H9 (cell line): Measurements from ENCODE around the gene TEX35. TPM values are rescaled to one million over a fixed set of nuclear protein-coding genes. Genes with fewer than 3 reads are reported as not detected.

Experiments
- DNase-seq: peaks from one replicate; pipeline ENCODE4 v3.0.0-alpha.2; 2017
- H2AFZ ChIP-seq: one replicate; pipeline ENCODE4 v1.6.1; 2013; ENCODE audit warnings: mild to moderate bottlenecking, low read length, control low read depth, moderate library complexity
- H2AK5ac ChIP-seq: 2 replicates; pipeline ENCODE4 v1.6.1; 2013; ENCODE audit warnings: low read length, control low read depth, mixed read lengths; ENCODE audit not compliant: insufficient read length
- H2BK120ac ChIP-seq: one replicate; pipeline ENCODE4 v1.6.1; 2013; ENCODE audit warnings: low read depth, mild to moderate bottlenecking, low read length, control low read depth, inconsistent platforms; ENCODE audit not compliant: poor library complexity, severe bottlenecking
- H2BK12ac ChIP-seq: 2 replicates; pipeline ENCODE4 v1.6.1; 2013; ENCODE audit warnings: low read length, control low read depth, mixed read lengths, low read depth; ENCODE audit not compliant: insufficient read length
- H2BK15ac ChIP-seq: 2 replicates; pipeline ENCODE4 v1.6.1; 2013; ENCODE audit warnings: low read depth, low read length, control low read depth
- H2BK20ac ChIP-seq: one replicate; pipeline ENCODE4 v1.6.1; 2013; ENCODE audit warnings: low read depth, mild to moderate bottlenecking, low read length, control low read depth, inconsistent platforms; ENCODE audit not compliant: poor library complexity, severe bottlenecking
- H2BK5ac ChIP-seq: 2 replicates; pipeline ENCODE4 v1.6.1; 2013; ENCODE audit warnings: low read length, control low read depth, mixed read lengths; ENCODE audit not compliant: insufficient read length
- H3K14ac ChIP-seq: 2 replicates; pipeline ENCODE4 v1.6.1; 2013; ENCODE audit warnings: low read length, control low read depth; ENCODE audit not compliant: insufficient read depth
- H3K18ac ChIP-seq: 2 replicates; pipeline ENCODE4 v1.6.1; 2013; ENCODE audit warnings: low read depth, mild to moderate bottlenecking, mixed read lengths, low read length, control low read depth; ENCODE audit not compliant: insufficient read length
- H3K23ac ChIP-seq: 2 replicates; pipeline ENCODE4 v1.6.1; 2013; ENCODE audit warnings: low read length, control low read depth, mixed read lengths, low read depth; ENCODE audit not compliant: insufficient read length
- H3K23me2 ChIP-seq: 2 replicates; pipeline ENCODE4 v1.6.1; 2013; ENCODE audit warnings: low read depth, mild to moderate bottlenecking, mixed read lengths, low read length, control low read depth; ENCODE audit not compliant: insufficient read length, poor library complexity, severe bottlenecking
- H3K27ac ChIP-seq: 2 replicates; pipeline ENCODE4 v1.5.1; 2013; ENCODE audit warnings: low read length, control low read depth, mixed read lengths, low read depth; ENCODE audit not compliant: insufficient read length
- H3K27me3 ChIP-seq: 2 replicates; pipeline ENCODE4 v1.6.1; 2013; ENCODE audit warnings: low read length, control low read depth, inconsistent platforms; ENCODE audit not compliant: insufficient read depth
- H3K4ac ChIP-seq: 2 replicates; pipeline ENCODE4 v1.6.1; 2013; ENCODE audit warnings: low read depth, mild to moderate bottlenecking, control low read depth, inconsistent platforms, low read length, moderate library complexity
- H3K4me1 ChIP-seq: 2 replicates; pipeline ENCODE4 v1.6.1; 2013; ENCODE audit warnings: low read length, control low read depth, inconsistent platforms; ENCODE audit not compliant: insufficient read depth
- H3K4me2 ChIP-seq: 2 replicates; pipeline ENCODE4 v1.6.1; 2013; ENCODE audit warnings: low read length, control low read depth, mixed read lengths; ENCODE audit not compliant: insufficient read length, insufficient read depth
- H3K56ac ChIP-seq: 2 replicates; pipeline ENCODE4 v1.6.1; 2013; ENCODE audit warnings: low read depth, mild to moderate bottlenecking, mixed read lengths, low read length, control low read depth; ENCODE audit not compliant: insufficient read length
- H3K79me1 ChIP-seq: 2 replicates; pipeline ENCODE4 v1.6.1; 2013; ENCODE audit warnings: low read depth, mild to moderate bottlenecking, moderate library complexity, low read length, control low read depth, inconsistent platforms; ENCODE audit not compliant: insufficient read depth, poor library complexity, severe bottlenecking
- H3K79me2 ChIP-seq: 2 replicates; pipeline ENCODE4 v1.6.1; 2013; ENCODE audit warnings: low read length, control low read depth, inconsistent platforms; ENCODE audit not compliant: insufficient read depth
- H3K9ac ChIP-seq: 2 replicates; pipeline ENCODE4 v1.6.1; 2013; ENCODE audit warnings: low read length, control low read depth, mixed read lengths; ENCODE audit not compliant: insufficient read length; ENCODE audit errors: extremely low read depth
- H3K9me3 ChIP-seq: one replicate; pipeline ENCODE4 v1.6.1; 2013; ENCODE audit warnings: low read depth, low read length, inconsistent platforms; ENCODE audit not compliant: control insufficient read depth
- H3T11ph ChIP-seq: one replicate; pipeline ENCODE4 v1.6.1; 2013; ENCODE audit warnings: mild to moderate bottlenecking, low read length, control low read depth, inconsistent platforms
- H4K20me1 ChIP-seq: one replicate; pipeline ENCODE4 v1.6.1; 2013; ENCODE audit not compliant: control insufficient read depth, insufficient read length, insufficient read depth
- H4K5ac ChIP-seq: 2 replicates; pipeline ENCODE4 v1.6.1; 2013; ENCODE audit warnings: low read depth, mild to moderate bottlenecking, mixed read lengths, low read length, control low read depth; ENCODE audit not compliant: insufficient read length
- H4K8ac ChIP-seq: replicated peaks from 2 replicates; pipeline ENCODE4 v1.6.1; 2013; ENCODE audit warnings: low read length, control low read depth, mixed read lengths, low read depth; ENCODE audit not compliant: insufficient read length
- H4K91ac ChIP-seq: 2 replicates; pipeline ENCODE4 v1.6.1; 2013; ENCODE audit warnings: low read depth, mild to moderate bottlenecking, moderate library complexity, mixed read lengths, low read length, control low read depth; ENCODE audit not compliant: insufficient read length
- H3K27ac Mint-ChIP-seq, 3 experiments: 2 replicates in 2 of 3; 3 replicates in 1 of 3; pipeline ENCODE4 v1.8.0; 2020 to 2021; ENCODE audit warnings: mixed read lengths in 3 of 3, mild to moderate bottlenecking in 1 of 3, moderate library complexity in 1 of 3
- H3K27me3 Mint-ChIP-seq: 2 replicates; pipeline ENCODE4 v1.8.0; 2021; ENCODE audit warnings: low read depth, mild to moderate bottlenecking, moderate library complexity, mixed read lengths
- H3K36me3 Mint-ChIP-seq, 3 experiments: 2 replicates in 2 of 3; 3 replicates in 1 of 3; pipeline ENCODE4 v1.8.0; 2020 to 2021; ENCODE audit warnings: low read depth in 3 of 3, mixed read lengths in 3 of 3; ENCODE audit not compliant: insufficient read depth in 1 of 3
- H3K4me1 Mint-ChIP-seq, 2 experiments: 2 replicates each; pipeline ENCODE4 v1.8.0; 2020; ENCODE audit warnings: mixed read lengths in 2 of 2
- H3K4me3 Mint-ChIP-seq, 2 experiments: 2 replicates in 1 of 2; 3 replicates in 1 of 2; pipeline ENCODE4 v1.8.0; 2020 to 2021; ENCODE audit warnings: mild to moderate bottlenecking in 2 of 2, mixed read lengths in 2 of 2, moderate library complexity in 1 of 2
- H3K9me3 Mint-ChIP-seq, 2 experiments: 2 replicates in 1 of 2; 3 replicates in 1 of 2; pipeline ENCODE4 v1.8.0; 2020; ENCODE audit warnings: mild to moderate bottlenecking in 2 of 2, mixed read lengths in 2 of 2, moderate library complexity in 1 of 2
- WGBS: extraction: QIAGEN DNeasy Blood & Tissue Kit; methylation state at CpG from one replicate; pipeline ENCODE4 v1.1.7; 2013; ENCODE audit warnings: missing lambda C conversion rate, low lambda C conversion rate, mixed read lengths; ENCODE audit not compliant: insufficient read length; ENCODE audit errors: extremely low coverage; 5-methylcytosine and 5-hydroxymethylcytosine counted together
- total RNA-seq: library from RNA; stranded (reverse); gene quantifications from 2 replicates; pipeline ENCODE4 v1.2.1, GENCODE V29; 2021
- TF ChIP-seq, protein P1 (sequence below): fragments of 200-600 bp; sonication (generic); conservative IDR thresholded peaks from 3 replicates; pipeline ENCODE4 v1.8.0; 2021; ENCODE audit warnings: antibody characterized with exemption, mild to moderate bottlenecking

Gene TEX35
- total RNA-seq, 1 experiment from 2014 or later: not detected

DNA sequence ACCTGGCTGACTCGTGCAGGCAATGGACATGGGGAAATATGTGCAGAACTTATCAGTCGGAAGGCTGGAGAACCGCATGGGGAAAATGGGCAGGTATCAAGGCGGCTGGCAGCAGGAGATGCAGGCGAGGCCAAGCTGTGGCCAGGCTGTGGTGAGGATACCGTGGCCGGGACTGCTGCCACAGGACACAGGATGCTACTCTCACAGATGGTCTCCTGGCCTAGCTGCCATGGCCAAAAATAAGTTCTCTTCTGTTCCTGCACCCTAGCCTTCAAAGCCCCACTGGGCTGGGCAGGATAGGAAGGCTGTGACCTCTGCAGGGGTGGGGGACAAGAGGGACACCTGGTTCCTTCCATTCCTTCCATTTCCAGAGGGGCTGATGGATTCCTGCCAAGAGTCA is 26.4 kb downstream of the TEX35 start:
- Histone ChIP-seq H3K27ac (no peak overlapping the region), H3K79me1 (no peaks in the 10 kb centered on the region), H3K56ac (no peak overlapping the region), H3T11ph (no peak overlapping the region), H3K4me2 (no peak overlapping the region), H2BK12ac (no peak overlapping the region), H4K8ac (no peak overlapping the region), H3K18ac (no peak overlapping the region), H2BK20ac (no peak overlapping the region), H2BK15ac (no peak overlapping the region), H3K14ac (no peak overlapping the region; the same call in 1 of the 2 replicates), H3K9me3 (no peaks in the 10 kb centered on the region), H3K4ac (no peak overlapping the region), H3K9ac (no peak overlapping the region), H2BK120ac (no peak overlapping the region), H4K5ac (no peak overlapping the region), H3K23ac (no peak overlapping the region), H2AK5ac (no peak overlapping the region), H3K79me2 (no peaks in the 10 kb centered on the region), H3K27me3 (no peaks in the 10 kb centered on the region), H3K23me2 (peaks cover 10% of the 10 kb centered on the region), H2AFZ (no peak overlapping the region), H2BK5ac (no peak overlapping the region), H4K91ac (no peak overlapping the region), H3K4me1 (no peaks in the 10 kb centered on the region), H4K20me1 (no peaks in the 10 kb centered on the region)
- Mint-ChIP-seq H3K27me3 (no peaks in the 10 kb centered on the region; the same call in 1 of the 2 replicates), H3K4me1 (peaks cover 4 to 16% of the 10 kb centered on the region in 2 experiments), H3K9me3 (no peaks in the 10 kb centered on the region), H3K36me3 (no peaks in the 10 kb centered on the region), H3K27ac (no peak overlapping the region), H3K4me3 (no peak overlapping the region)
- DNase-seq: no peak
- TF ChIP-seq, protein P1, sequence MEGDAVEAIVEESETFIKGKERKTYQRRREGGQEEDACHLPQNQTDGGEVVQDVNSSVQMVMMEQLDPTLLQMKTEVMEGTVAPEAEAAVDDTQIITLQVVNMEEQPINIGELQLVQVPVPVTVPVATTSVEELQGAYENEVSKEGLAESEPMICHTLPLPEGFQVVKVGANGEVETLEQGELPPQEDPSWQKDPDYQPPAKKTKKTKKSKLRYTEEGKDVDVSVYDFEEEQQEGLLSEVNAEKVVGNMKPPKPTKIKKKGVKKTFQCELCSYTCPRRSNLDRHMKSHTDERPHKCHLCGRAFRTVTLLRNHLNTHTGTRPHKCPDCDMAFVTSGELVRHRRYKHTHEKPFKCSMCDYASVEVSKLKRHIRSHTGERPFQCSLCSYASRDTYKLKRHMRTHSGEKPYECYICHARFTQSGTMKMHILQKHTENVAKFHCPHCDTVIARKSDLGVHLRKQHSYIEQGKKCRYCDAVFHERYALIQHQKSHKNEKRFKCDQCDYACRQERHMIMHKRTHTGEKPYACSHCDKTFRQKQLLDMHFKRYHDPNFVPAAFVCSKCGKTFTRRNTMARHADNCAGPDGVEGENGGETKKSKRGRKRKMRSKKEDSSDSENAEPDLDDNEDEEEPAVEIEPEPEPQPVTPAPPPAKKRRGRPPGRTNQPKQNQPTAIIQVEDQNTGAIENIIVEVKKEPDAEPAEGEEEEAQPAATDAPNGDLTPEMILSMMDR: no peak
- WGBS: no CpG with 5 or more reads among the region's 7 CpGs
